HepG2 (cell line): ENCODE measurements around the gene FAM117A. TPM values are rescaled to one million over a fixed set of nuclear protein-coding genes. Genes with fewer than 3 reads are reported as not detected.

Source experiments
- CREB1 ChIP-seq, 2 experiments: fragments of 450-650 bp in 1 of 2; IDR thresholded peaks; 2 replicates each; pipeline ENCODE4 v1.6.1; 2016 to 2017; ENCODE audit warnings: control low read depth in 1 of 2, mild to moderate bottlenecking in 1 of 2, missing compliant biosample characterization in 1 of 2, missing genetic modification characterization in 1 of 2
- DRAP1 ChIP-seq: IDR thresholded peaks from 2 replicates; pipeline ENCODE4 v1.6.1; 2016; ENCODE audit warnings: missing genetic modification reagents, missing compliant biosample characterization
- EEA1 ChIP-seq: sonication (generic); formaldehyde crosslinking; IDR thresholded peaks from 2 replicates; pipeline ENCODE4 v1.5.1; 2020; ENCODE audit warnings: mild to moderate bottlenecking, missing genetic modification reagents, borderline replicate concordance
- GABPA ChIP-seq, 2 experiments: IDR thresholded peaks; 2 replicates each; pipeline ENCODE4 v1.6.1; 2011 to 2016; ENCODE audit warnings: low read depth in 2 of 2, low read length in 1 of 2, missing biosample characterization in 1 of 2, missing genetic modification characterization in 1 of 2
- GFI1 ChIP-seq: sonication (generic); formaldehyde crosslinking; IDR thresholded peaks from 2 replicates; pipeline ENCODE4 v1.5.0; 2020; ENCODE audit warnings: missing genetic modification reagents, mild to moderate bottlenecking, borderline replicate concordance
- IRF9 ChIP-seq: sonication (generic); formaldehyde crosslinking; IDR thresholded peaks from 2 replicates; pipeline ENCODE4 v1.8.0; 2022; ENCODE audit warnings: missing genetic modification reagents, mild to moderate bottlenecking, borderline replicate concordance
- KDM2A ChIP-seq: sonication (generic); formaldehyde crosslinking; IDR thresholded peaks from 2 replicates; pipeline ENCODE4 v1.4.0; 2020; ENCODE audit warnings: low read depth, missing genetic modification reagents, borderline replicate concordance
- KDM5A ChIP-seq: fragments of 200-600 bp; sonication (generic); IDR thresholded peaks from 2 replicates; pipeline ENCODE4 v1.7.0; 2018; ENCODE audit warnings: antibody characterized with exemption, mild to moderate bottlenecking, low read length, borderline replicate concordance
- MAF1 ChIP-seq: sonication (generic); formaldehyde crosslinking; IDR thresholded peaks from 2 replicates; pipeline ENCODE4 v1.5.0; 2020; ENCODE audit warnings: missing genetic modification reagents, borderline replicate concordance
- MED13 ChIP-seq: sonication (generic); formaldehyde crosslinking; IDR thresholded peaks from 2 replicates; pipeline ENCODE4 v1.5.0; 2020; ENCODE audit warnings: missing genetic modification reagents
- MED8 ChIP-seq: sonication (generic); formaldehyde crosslinking; IDR thresholded peaks from 2 replicates; pipeline ENCODE4 v1.8.1; 2023; ENCODE audit warnings: mild to moderate bottlenecking, missing genetic modification reagents; ENCODE audit not compliant: insufficient replicate concordance
- PAF1 ChIP-seq: IDR thresholded peaks from 2 replicates; pipeline ENCODE4 v1.6.1; 2016; ENCODE audit warnings: missing genetic modification reagents, missing compliant biosample characterization
- PHF8 ChIP-seq: sonication (generic); formaldehyde crosslinking; IDR thresholded peaks from 2 replicates; pipeline ENCODE4 v1.5.0; 2020; ENCODE audit warnings: missing genetic modification reagents
- PITX1 ChIP-seq: sonication (generic); formaldehyde crosslinking; IDR thresholded peaks from 2 replicates; pipeline ENCODE4 v1.5.1; 2020; ENCODE audit warnings: mild to moderate bottlenecking, missing genetic modification reagents
- PRDM4 ChIP-seq: sonication (generic); formaldehyde crosslinking; IDR thresholded peaks from 2 replicates; pipeline ENCODE4 v1.9.0; 2021; ENCODE audit warnings: missing genetic modification reagents, borderline replicate concordance
- RARG ChIP-seq: sonication (generic); formaldehyde crosslinking; IDR thresholded peaks from 2 replicates; pipeline ENCODE4 v1.4.0; 2020; ENCODE audit warnings: low read depth, mild to moderate bottlenecking, missing genetic modification reagents
- ZMYM3 ChIP-seq: sonication (generic); formaldehyde crosslinking; IDR thresholded peaks from 2 replicates; pipeline ENCODE4 v1.5.1; 2020; ENCODE audit warnings: mild to moderate bottlenecking, missing genetic modification reagents
- ZNF10 ChIP-seq: sonication (generic); formaldehyde crosslinking; IDR thresholded peaks from 2 replicates; pipeline ENCODE4 v1.4.0; 2020; ENCODE audit warnings: mild to moderate bottlenecking, low read depth, missing genetic modification reagents, borderline replicate concordance
- ZNF138 ChIP-seq: sonication (generic); formaldehyde crosslinking; IDR thresholded peaks from 2 replicates; pipeline ENCODE4 v1.5.0; 2020; ENCODE audit warnings: mild to moderate bottlenecking, low read depth, missing genetic modification reagents
- ZNF263 ChIP-seq: sonication (generic); formaldehyde crosslinking; IDR thresholded peaks from 2 replicates; pipeline ENCODE4 v1.4.0; 2020; ENCODE audit warnings: missing genetic modification reagents
- ZNF441 ChIP-seq: sonication (generic); formaldehyde crosslinking; IDR thresholded peaks from 2 replicates; pipeline ENCODE4 v1.7.0; 2021; ENCODE audit warnings: missing genetic modification reagents, borderline replicate concordance
- ZNF557 ChIP-seq: sonication (generic); formaldehyde crosslinking; IDR thresholded peaks from 2 replicates; pipeline ENCODE4 v1.4.0; 2020; ENCODE audit warnings: missing genetic modification reagents
- ZNF570 ChIP-seq: sonication (generic); formaldehyde crosslinking; IDR thresholded peaks from 2 replicates; pipeline ENCODE4 v1.4.0; 2020; ENCODE audit warnings: mild to moderate bottlenecking, missing genetic modification reagents, borderline replicate concordance
- ZNF768 ChIP-seq: sonication (generic); formaldehyde crosslinking; IDR thresholded peaks from 2 replicates; pipeline ENCODE4 v1.4.0; 2020; ENCODE audit warnings: missing genetic modification reagents
- polyA plus RNA-seq, 8 experiments: library from polyadenylated mRNA; depleted of rRNA in 3 of 8; stranded (reverse) in 7 of 8; unstranded in 1 of 8; fragments of >200 nt; fragmentation: Illumina TruSeq in 4 of 8; extraction: Trizol in 4 of 8; gene quantifications; 2 replicates each; pipeline versions ENCODE4 v1.2.1 to v1.2.3, GENCODE V29; 2011 to 2016; ENCODE audit warnings: low read depth in 4 of 8, missing spikeins in 1 of 8, mixed read lengths in 1 of 8; ENCODE audit not compliant: insufficient read depth in 1 of 8
- total RNA-seq, 5 experiments: library from RNA; depleted of rRNA; stranded (reverse); fragments of >200 nt; fragmentation: Illumina TruSeq; extraction: Trizol; gene quantifications; 2 replicates each; pipeline ENCODE4 v1.2.3, GENCODE V29; 2016; ENCODE audit warnings: low read depth in 1 of 5

The FAM117A gene
- total and polyA plus RNA-seq, 2 of the 13 experiments (the other 11 are each of a cell fraction or from before 2014, with no cell fraction given): 12.1 to 19.8 TPM

- TF ChIP-seq PHF8 (peak; percentile 76), PITX1 (peak; percentile 87), ZMYM3 (CRISPR knock-in tag) (peak; percentile 64; the same call in 1 of the 2 replicates), MED8 (CRISPR knock-in tag) (no peak), DRAP1 (CRISPR knock-in tag) (peak; percentile 78), GABPA (IDR thresholded peaks at IDR 0.05; ENCODE audit: low read depth, low read length) (no peak; the same call in 1 of the 2 replicates), GABPA (CRISPR knock-in tag; IDR thresholded peaks at IDR 0.05; ENCODE audit: low read depth) (peak; percentile 71), ZNF557 (CRISPR knock-in tag) (peak; percentile 99), EEA1 (CRISPR knock-in tag) (peak; percentile 94), GFI1 (CRISPR knock-in tag) (peak; percentile 91), RARG (CRISPR knock-in tag) (peak; percentile 98; the same call in 1 of the 2 replicates), ZNF768 (CRISPR knock-in tag) (peak; percentile 54; the same call in 1 of the 2 replicates), ZNF441 (CRISPR knock-in tag) (peak; percentile 96), ZNF570 (CRISPR knock-in tag) (peak; percentile 82; the same call in 1 of the 2 replicates), KDM2A (CRISPR knock-in tag) (peak; percentile 88), ZNF10 (CRISPR knock-in tag) (no peak), ZNF138 (peak; percentile 92), MED13 (CRISPR knock-in tag) (peak; percentile 67; the same call in 1 of the 2 replicates), IRF9 (CRISPR knock-in tag) (peak; percentile 99), ZNF263 (CRISPR knock-in tag) (peak; percentile 81), PRDM4 (CRISPR knock-in tag) (peak; percentile 96; the same call in 1 of the 2 replicates), PAF1 (no peak), CREB1 (IDR thresholded peaks at IDR 0.05) (peak; percentile 95), CREB1 (CRISPR knock-in tag; IDR thresholded peaks at IDR 0.05) (peak; percentile 93), MAF1 (CRISPR knock-in tag) (0 out of 2 replicates have a peak, but pooled peaks have one; percentile 70), KDM5A (no peak)
Observed at GRCh38 chr17:49677933-49678847, 85.7 kb downstream of the FAM117A start, which contains the start of gene SPOP (continued).
